ENCODE data around the gene C1orf56. TPM values are rescaled to one million over a fixed set of nuclear protein-coding genes. Genes with fewer than 3 reads are reported as not detected.
A peak's percentile ranks its signal among the peaks of the same experiment; 100 is the strongest.

Gene C1orf56
- total RNA-seq, 8 experiments from 2014 or later, result 3.9 to 10.3 (median 7.8) TPM

DNA sequence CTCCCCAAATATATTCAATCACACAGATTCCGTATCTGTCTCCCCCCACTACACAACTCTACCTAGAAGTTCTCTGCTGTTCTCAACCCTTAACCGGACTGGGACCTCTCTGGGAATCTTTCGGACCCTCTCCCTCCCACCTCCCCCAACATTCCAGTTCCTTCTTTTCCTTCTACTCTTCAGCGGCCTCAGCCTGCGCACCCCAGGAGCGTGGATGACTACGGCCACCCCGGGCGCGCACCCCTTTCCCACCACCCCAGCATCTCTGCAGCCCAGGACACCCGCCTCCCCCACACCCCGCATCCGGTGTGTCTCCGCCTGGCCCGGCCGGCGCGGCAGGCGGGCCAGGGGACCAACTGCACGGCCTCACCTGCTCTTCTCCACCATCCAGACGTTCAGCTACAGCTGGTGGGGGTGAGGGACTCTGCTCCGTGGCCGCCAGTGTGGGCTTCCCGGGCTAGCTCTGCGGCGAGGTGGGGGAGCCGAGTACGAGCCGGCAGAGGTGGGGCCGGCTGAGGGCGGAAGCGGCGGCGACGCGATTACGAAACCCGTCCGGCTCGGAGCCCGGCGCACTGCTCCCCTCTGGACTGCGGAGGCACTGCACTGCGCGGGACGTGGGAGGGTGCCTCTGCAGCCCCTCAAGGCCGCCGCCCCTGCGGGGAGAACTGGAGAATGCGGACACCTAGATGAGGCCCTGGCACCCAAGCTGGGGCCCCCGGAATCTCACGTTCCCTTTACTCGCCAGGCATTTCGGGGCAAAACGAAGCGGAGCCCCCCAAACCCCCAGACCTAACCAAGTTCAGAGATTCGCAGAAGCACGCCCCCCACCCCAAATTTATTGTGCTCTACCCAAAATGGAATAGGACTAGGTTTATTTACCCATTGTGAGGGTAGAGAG, 11.8 kb downstream of the C1orf56 start, which contains the start of gene CDC42SE1:
Gene CDC42SE1, minus strand, starts transcription at position 514 of the 898 bp plus-strand sequence. CDS start 3,892 bp downstream, outside the sequence.
- H3K27ac ChIP-seq, result peak within 1 kb of the TSS; percentile 90 to 95
- peak within 1 kb of the TSS; percentile 86 to 99 (median 94) for H3K4me3 ChIP-seq
- 0 to 2% (median 0%) methylated on average over 1 to 28 of the region's 58 CpGs; no CpG with 5 or more reads in 4 of the 10 experiments for WGBS, 10 experiments
- in situ Hi-C loops (cut with MboI; ENCODE audit: low pct_unique_long_range_greater_than_20kb in 2 of 9, low sequenced_read_pairs in 9 of 9, unreplicated experiment in 9 of 9), result loop anchor here in 1 of 9 experiments (25.0 kb wide), 1 partner anchor 103 kb away; the partner anchor contains the start of genes LYSMD1, SCNM1 and TNFAIP8L2
- peak; percentile 85 to 97 (median 86) for ATAC-seq (replicated peaks in 6 of 8)
- peaks cover 28 to 31% of the 10 kb centered on the region in 2 donors for H3K4me1 ChIP-seq (replicated peaks in 1 of 2)

DNA sequence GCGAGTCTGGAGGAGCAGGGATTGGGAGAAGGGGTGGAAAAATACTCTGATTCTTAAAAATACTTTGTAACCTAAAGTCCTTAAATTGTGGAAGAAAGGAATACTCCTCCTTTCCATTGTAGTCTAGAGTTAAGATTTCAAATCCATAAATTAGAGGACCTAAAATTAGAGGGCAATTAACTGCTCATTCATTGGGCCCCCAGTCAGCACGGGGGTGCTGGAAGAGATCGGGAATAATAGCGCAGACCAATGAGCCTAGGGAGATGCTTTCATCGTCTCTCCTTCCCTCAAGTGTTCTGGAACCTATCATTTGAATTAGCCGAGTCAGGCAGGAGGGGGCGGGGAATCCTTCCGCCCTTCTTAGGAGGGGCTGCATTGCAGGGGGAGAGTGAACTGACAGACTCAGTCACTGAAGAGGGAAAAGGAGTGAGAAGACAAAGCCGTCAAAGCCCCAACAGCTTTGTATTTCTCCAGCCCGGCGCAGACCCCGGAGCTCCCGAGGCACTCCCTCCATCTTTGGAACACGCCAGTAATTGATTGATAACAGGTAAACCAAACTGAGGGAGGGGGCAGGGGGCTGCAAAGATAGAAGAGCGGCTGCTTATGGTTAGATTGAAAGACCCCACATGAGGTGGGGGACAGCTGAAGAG, 12.6 kb downstream of the C1orf56 start, which contains the start of gene MLLT11:
Gene MLLT11, plus strand, starts transcription at position 391 of the 650 bp plus-strand sequence. CDS start 6,828 bp downstream, outside the sequence.
- in situ Hi-C loops (cut with MboI; ENCODE audit: low pct_unique_long_range_greater_than_20kb in 2 of 9, low sequenced_read_pairs in 9 of 9, unreplicated experiment in 9 of 9), result loop anchor here in 1 of 9 experiments (25.0 kb wide), 1 partner anchor 102 kb away; the partner anchor contains the start of genes LYSMD1, SCNM1 and TNFAIP8L2
- WGBS, 10 experiments, result 0 to 17% (median 3%) methylated on average over 2 to 13 of the region's 15 CpGs; no CpG with 5 or more reads in 3 of the 10 experiments
- Histone ChIP-seq H3K4me1 (replicated peaks in 1 of 2) (peaks cover 29 to 39% of the 10 kb centered on the region in 2 donors), H3K27ac (peak within 1 kb of the TSS; percentile 90 to 95), H3K4me3 (peak within 1 kb of the TSS; percentile 86 to 99 (median 94))
- ATAC-seq (replicated peaks in 6 of 8), result peak; percentile 3 to 70 (median 58)

DNA sequence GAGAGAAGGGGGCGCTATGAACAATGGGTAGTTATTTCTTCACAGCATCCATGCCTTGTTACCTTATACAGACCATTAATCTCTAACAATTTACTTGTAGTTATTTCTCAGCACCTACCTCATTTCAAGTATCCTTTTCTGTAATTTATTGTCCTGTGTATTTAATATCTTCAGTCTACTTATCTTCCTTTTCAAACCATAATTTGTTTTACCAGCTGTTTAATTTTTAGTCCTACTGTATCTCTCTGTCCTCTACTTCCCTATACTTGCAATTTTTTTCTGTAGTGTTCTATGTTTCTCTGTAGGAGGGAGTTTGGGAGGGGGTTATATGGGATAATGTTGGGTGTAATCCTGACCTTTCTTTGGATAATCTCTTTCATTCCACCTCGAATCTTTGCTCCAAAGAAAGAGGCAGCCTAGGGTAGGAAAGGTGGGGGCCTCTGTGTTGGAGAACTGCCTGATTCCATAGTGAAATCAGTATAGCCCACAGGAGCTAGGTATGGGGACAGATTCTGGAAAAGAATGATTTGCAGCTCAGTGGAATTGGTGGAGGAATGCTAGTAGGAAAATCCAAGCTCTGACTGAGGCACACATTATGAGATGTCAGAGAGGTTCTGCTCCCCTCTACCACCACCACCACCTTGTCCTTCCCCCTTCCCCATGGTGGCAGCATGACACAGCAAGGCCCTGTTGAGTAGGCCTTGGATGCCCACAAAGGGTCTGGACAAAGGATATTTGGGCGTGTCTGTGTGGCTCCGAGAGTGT, 13.3 kb downstream of the C1orf56 start:
- ATAC-seq (replicated peaks in 6 of 8), result peak in 5 of 8 experiments; percentile 4 to 20 (median 16)
- peak overlapping the region; percentile 86 to 99 (median 94) for H3K4me3 ChIP-seq
- in situ Hi-C loops (cut with MboI; ENCODE audit: low pct_unique_long_range_greater_than_20kb in 2 of 9, low sequenced_read_pairs in 9 of 9, unreplicated experiment in 9 of 9), result loop anchor here in 1 of 9 experiments (25.0 kb wide), 1 partner anchor 101 kb away; the partner anchor contains the start of genes LYSMD1, SCNM1 and TNFAIP8L2
- 0 to 86% (median 7%) methylated on average over 1 to 4 of the region's 4 CpGs for WGBS, 10 experiments
- peaks cover 29 to 46% of the 10 kb centered on the region in 2 donors for H3K4me1 ChIP-seq (replicated peaks in 1 of 2)
- peak overlapping the region; percentile 90 to 95 for H3K27ac ChIP-seq

DNA sequence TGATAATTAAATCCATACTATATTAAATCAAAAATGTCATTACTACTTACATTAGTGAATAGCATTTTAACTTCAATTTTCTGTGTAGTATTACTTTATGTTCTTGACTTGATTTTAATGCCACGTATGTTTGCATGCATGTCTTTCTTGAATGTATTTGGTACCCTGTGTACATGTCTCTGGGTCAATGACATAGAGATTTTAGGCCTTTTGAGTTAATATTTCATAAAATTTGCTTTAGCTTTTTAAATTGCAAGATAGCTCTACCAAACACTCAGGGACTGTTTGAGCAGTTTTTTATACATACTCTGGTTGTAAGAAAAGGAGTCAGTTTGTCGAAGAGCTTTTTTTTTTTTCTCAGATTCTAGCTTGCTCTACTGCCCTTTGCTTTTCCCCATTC, 14.2 kb downstream of the C1orf56 start:
- Histone ChIP-seq H3K4me3 (peak overlapping the region; percentile 86 to 99 (median 94)), H3K4me1 (replicated peaks in 1 of 2) (peaks cover 29 to 46% of the 10 kb centered on the region in 2 donors), H3K27ac (peak overlapping the region; percentile 90 to 95)
- no peak for ATAC-seq (replicated peaks in 6 of 8)
- 28 to 100% (median 59%) methylated on average over 1 to 2 of the region's 2 CpGs; no CpG with 5 or more reads in 1 of the 10 experiments for WGBS, 10 experiments
- in situ Hi-C loops (cut with MboI; ENCODE audit: low pct_unique_long_range_greater_than_20kb in 2 of 9, low sequenced_read_pairs in 9 of 9, unreplicated experiment in 9 of 9), result loop anchor here in 1 of 9 experiments (25.0 kb wide), 1 partner anchor 101 kb away; the partner anchor contains the start of genes LYSMD1, SCNM1 and TNFAIP8L2

DNA sequence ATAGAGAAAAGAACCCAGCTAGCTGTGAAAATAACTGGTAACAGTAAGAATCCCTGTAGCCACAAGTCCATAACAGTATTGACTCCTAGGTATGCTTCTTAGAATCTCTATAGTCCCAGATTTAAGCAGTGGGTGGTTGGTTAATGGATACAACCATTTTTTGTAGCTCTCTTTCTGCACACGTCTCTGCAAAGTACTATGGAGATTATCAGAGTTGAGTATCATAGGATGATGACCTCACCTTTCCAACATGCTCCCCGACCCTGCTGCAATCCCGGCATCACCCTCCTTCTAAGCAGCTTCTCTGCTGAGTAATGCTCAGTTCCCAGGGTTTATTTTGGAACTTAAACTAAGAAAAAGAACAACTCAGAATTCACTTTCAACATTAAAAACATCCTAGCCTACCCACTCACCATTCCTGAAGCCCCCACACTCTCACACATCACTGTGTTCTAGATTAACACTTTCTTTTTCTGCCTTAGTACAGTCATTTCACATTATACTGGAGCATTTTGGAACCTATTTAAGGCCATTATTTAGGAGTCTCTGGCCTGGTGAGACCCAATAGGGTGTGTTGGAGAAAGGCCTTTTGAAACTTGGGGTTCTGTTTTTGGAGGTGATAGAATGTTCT, 15.3 kb downstream of the C1orf56 start:
- in situ Hi-C loops (cut with MboI; ENCODE audit: low pct_unique_long_range_greater_than_20kb in 2 of 9, low sequenced_read_pairs in 9 of 9, unreplicated experiment in 9 of 9), result loop anchor here in 1 of 9 experiments (25.0 kb wide), 1 partner anchor 99 kb away; the partner anchor contains the start of genes LYSMD1, SCNM1 and TNFAIP8L2
- Histone ChIP-seq H3K4me1 (replicated peaks in 1 of 2) (peaks cover 21 to 40% of the 10 kb centered on the region in 2 donors), H3K27ac (peak overlapping the region; percentile 57 to 95), H3K4me3 (peak overlapping the region; percentile 86 to 99 (median 94))
- peak in 7 of 8 experiments; percentile 4 to 31 (median 13) for ATAC-seq (replicated peaks in 6 of 8)
- WGBS, 10 experiments, result 17 to 76% (median 48%) methylated on average over 1 to 3 of the region's 3 CpGs; no CpG with 5 or more reads in 4 of the 10 experiments

DNA sequence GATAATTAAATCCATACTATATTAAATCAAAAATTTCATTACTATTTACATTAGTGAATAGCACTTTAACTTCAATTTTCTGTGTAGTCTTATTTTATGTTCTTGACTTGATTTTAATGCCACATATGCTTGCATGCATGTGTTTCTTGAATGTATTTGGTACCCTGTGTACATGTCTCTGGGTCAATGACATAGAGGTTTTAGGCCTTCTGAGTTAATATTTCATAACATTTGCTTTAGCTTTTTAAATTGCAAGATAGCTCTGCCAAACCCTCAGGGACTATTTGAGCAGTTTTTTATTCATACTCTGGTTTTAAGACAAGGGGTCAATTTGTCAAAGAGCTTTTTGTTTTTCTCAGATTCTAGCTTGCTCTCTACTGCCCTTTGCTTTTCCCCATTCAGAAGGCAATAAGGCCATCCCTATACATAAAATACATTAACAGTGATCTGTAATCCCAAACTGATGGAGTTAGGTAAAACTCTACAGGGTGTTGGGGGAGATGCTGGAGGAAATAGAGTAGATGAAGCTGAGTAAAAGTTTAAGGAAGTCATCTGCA, 17.6 kb downstream of the C1orf56 start:
- Histone ChIP-seq H3K27ac (no peak overlapping the region), H3K4me1 (replicated peaks in 1 of 2) (peaks cover 24 to 40% of the 10 kb centered on the region in 2 donors), H3K4me3 (peak overlapping the region in 1 of 5 donors; percentile 16)
- ATAC-seq (replicated peaks in 6 of 8), result no peak
- in situ Hi-C loops (cut with MboI; ENCODE audit: low pct_unique_long_range_greater_than_20kb in 2 of 9, low sequenced_read_pairs in 9 of 9, unreplicated experiment in 9 of 9), result loop anchor here in 1 of 9 experiments (25.0 kb wide), 1 partner anchor 97 kb away; the partner anchor contains the start of genes LYSMD1, SCNM1 and TNFAIP8L2

DNA sequence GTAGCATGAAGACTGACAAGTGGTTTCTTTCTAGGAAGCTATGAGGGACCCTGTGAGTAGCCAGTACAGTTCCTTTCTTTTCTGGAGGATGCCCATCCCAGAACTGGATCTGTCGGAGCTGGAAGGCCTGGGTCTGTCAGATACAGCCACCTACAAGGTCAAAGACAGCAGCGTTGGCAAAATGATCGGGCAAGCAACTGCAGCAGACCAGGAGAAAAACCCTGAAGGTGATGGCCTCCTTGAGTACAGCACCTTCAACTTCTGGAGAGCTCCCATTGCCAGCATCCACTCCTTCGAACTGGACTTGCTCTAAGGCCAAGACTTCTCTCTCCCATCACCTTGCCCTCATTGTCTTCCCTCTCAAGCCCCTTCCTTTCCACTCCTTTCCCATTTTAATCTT, 19.6 kb downstream of the C1orf56 start:
- H3K27ac ChIP-seq, result no peak overlapping the region
- 60 to 100% (median 90%) methylated on average over 2 to 4 of the region's 4 CpGs; no CpG with 5 or more reads in 4 of the 10 experiments for WGBS, 10 experiments
- no peak overlapping the region for H3K4me3 ChIP-seq
- in situ Hi-C loops (cut with MboI; ENCODE audit: low pct_unique_long_range_greater_than_20kb in 2 of 9, low sequenced_read_pairs in 9 of 9, unreplicated experiment in 9 of 9), result loop anchor here in 1 of 9 experiments (25.0 kb wide), 1 partner anchor 95 kb away; the partner anchor contains the start of genes LYSMD1, SCNM1 and TNFAIP8L2
- no peak for ATAC-seq (replicated peaks in 6 of 8)
- H3K4me1 ChIP-seq (replicated peaks in 1 of 2), result peaks cover 32 to 45% of the 10 kb centered on the region in 2 donors

DNA sequence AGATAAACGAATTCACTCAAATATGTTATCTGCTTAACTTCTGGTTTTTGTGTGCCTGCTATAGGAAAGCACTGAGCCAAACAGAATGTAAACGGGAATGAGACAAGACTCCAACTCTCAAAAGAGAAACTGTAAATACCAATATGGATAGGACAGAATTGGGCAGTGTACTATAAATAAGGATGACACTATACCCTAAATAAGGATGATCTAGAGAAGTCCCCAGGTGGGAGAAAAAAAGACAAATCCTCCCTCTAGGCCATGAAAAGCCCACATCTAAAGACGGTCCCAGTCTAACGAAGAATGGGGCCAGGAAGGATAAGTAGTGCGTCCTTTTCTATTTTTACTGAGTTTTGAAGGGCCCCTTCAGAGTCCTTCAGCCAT, 21.5 kb downstream of the C1orf56 start:
- in situ Hi-C loops (cut with MboI; ENCODE audit: low pct_unique_long_range_greater_than_20kb in 2 of 9, low sequenced_read_pairs in 9 of 9, unreplicated experiment in 9 of 9), result loop anchor here in 1 of 9 experiments (25.0 kb wide), 1 partner anchor 93 kb away; the partner anchor contains the start of genes LYSMD1, SCNM1 and TNFAIP8L2
- peaks cover 18 to 26% of the 10 kb centered on the region in 2 donors for H3K4me1 ChIP-seq (replicated peaks in 1 of 2)
- no peak overlapping the region for H3K4me3 ChIP-seq
- H3K27ac ChIP-seq, result peak overlapping the region in 1 of 2 donors; percentile 96
- no peak for ATAC-seq (replicated peaks in 6 of 8)
- 60 to 100% (median 90%) methylated on average over 1 to 5 of the region's 5 CpGs; no CpG with 5 or more reads in 1 of the 10 experiments for WGBS, 10 experiments

DNA sequence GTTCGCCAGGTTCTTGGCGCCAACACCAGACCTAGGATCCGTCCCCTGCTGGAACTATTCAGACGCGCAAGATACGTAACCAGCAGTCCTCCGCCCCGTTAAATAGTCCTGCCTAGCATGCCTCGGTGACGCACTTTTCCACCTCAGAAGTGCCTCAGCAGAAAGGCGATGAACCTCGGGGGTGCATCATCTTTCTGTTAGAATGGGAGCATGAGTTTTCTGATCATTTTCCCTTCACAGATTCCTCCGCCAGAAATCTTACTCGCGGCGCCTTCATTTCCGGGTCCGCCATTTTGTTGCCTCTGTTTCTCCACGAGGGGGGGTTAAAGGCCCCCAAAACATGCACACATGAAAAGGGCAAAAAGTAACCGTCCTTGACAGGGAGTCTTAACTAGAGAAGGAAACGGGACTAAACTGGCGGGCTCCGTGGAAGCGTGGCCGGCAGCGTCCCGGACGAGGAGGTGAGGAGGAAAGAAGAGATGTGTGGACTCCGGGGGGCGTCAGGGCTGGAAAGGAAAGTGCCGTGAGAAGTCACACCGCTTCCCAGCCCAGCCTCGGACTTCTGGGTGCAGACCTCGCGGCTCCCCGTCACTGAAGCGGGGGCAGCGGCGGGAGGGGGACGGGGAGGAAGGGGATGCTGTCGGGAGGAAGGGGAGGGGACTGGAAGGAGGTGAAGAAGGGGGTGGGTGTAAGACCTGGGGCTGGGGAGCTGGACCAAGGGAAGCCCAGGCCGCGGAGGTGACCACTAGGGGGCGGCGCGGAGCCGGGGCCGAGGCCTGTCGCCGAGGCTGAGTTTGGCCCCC, 23.1 kb downstream of the C1orf56 start, which contains the start of gene GABPB2:
Gene GABPB2, plus strand, starts transcription at position 288 of the 803 bp plus-strand sequence. CDS start 17,429 bp downstream, outside the sequence.
- 0 to 14% (median 1%) methylated on average over 1 to 27 of the region's 50 CpGs for WGBS, 10 experiments
- Histone ChIP-seq H3K4me3 (peak within 1 kb of the TSS; percentile 40 to 91 (median 48)), H3K4me1 (replicated peaks in 1 of 2) (peaks cover 11 to 15% of the 10 kb centered on the region in 2 donors), H3K27ac (peak within 1 kb of the TSS; percentile 91 to 96)
- in situ Hi-C loops (cut with MboI; ENCODE audit: low pct_unique_long_range_greater_than_20kb in 2 of 9, low sequenced_read_pairs in 9 of 9, unreplicated experiment in 9 of 9), result loop anchor here in 1 of 9 experiments (25.0 kb wide), 1 partner anchor 92 kb away; the partner anchor contains the start of genes LYSMD1, SCNM1 and TNFAIP8L2
- peak; percentile 84 to 89 (median 86) for ATAC-seq (replicated peaks in 6 of 8)

DNA sequence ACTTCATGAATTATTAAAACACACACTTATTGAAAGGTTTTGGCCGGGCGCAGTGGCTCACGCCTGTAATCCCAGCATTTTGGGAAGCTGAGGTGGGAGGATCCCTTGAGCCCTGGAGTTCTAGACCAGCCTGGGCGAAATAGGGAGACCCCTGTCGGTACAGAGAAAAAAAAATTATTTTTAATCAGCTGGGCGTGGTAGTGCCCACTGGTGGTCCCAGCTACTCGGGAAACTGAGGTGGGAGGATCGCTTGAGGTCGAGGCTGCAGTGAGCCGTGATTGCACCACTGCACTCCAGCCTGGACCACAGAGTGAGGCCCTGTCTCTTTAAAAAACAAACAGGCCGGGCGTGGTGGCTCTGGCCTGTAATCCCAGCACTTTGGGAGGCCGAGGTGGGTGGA, 24.7 kb downstream of the C1orf56 start:
- no peak overlapping the region for H3K27ac ChIP-seq
- WGBS, 10 experiments, result 0 to 100% (median 90%) methylated on average over 1 to 13 of the region's 13 CpGs; no CpG with 5 or more reads in 2 of the 10 experiments
- ATAC-seq (replicated peaks in 6 of 8), result no peak

More for the DNA sequence above, 24.7 kb downstream of the C1orf56 start:
- Histone ChIP-seq H3K4me1 (replicated peaks in 1 of 2) (peaks cover 9 to 15% of the 10 kb centered on the region in 2 donors), H3K4me3 (no peak overlapping the region)
- in situ Hi-C loops (cut with MboI; ENCODE audit: low pct_unique_long_range_greater_than_20kb in 2 of 9, low sequenced_read_pairs in 9 of 9, unreplicated experiment in 9 of 9), result loop anchor here in 1 of 9 experiments (25.0 kb wide), 1 partner anchor 90 kb away; the partner anchor contains the start of genes LYSMD1, SCNM1 and TNFAIP8L2

All from motor neuron (in vitro differentiated cells).